Chondrocyte (in vitro differentiated cells): ENCODE results near the gene ALDH16A1. TPM values are rescaled to one million over a fixed set of nuclear protein-coding genes. Genes with fewer than 3 reads are reported as not detected.

Experiments used
- DNase-seq: peaks from one replicate; pipeline ENCODE4 v3.0.0; 2021; ENCODE audit warnings: mixed read lengths, low spot score
- H3K27ac Mint-ChIP-seq: one replicate; pipeline ENCODE4 v1.8.0; 2021; ENCODE audit warnings: mild to moderate bottlenecking, moderate library complexity, mixed read lengths; ENCODE audit not compliant: unreplicated experiment
- H3K27me3 Mint-ChIP-seq: 2 replicates; pipeline ENCODE4 v1.8.0; 2021; ENCODE audit warnings: low read depth, mixed read lengths
- H3K36me3 Mint-ChIP-seq: 2 replicates; pipeline ENCODE4 v1.8.0; 2021; ENCODE audit warnings: low read depth, mixed read lengths
- H3K4me1 Mint-ChIP-seq: 2 replicates; pipeline ENCODE4 v1.8.0; 2021; ENCODE audit warnings: low read depth, mild to moderate bottlenecking, mixed read lengths
- H3K4me3 Mint-ChIP-seq: one replicate; pipeline ENCODE4 v1.8.0; 2021; ENCODE audit warnings: mild to moderate bottlenecking, moderate library complexity, mixed read lengths; ENCODE audit not compliant: unreplicated experiment
- H3K9me3 Mint-ChIP-seq: 2 replicates; pipeline ENCODE4 v1.8.0; 2021; ENCODE audit warnings: low read depth, mixed read lengths
- CTCF ChIP-seq: fragments of 200-600 bp; sonication (generic); IDR thresholded peaks from 2 replicates; pipeline ENCODE4 v1.5.0; 2021; ENCODE audit warnings: antibody characterized with exemption, mild to moderate bottlenecking, moderate library complexity
- total RNA-seq: library from RNA; stranded (reverse); gene quantifications from 3 replicates; pipeline ENCODE4 v1.2.1, GENCODE V29; 2021

ALDH16A1 gene
- total RNA-seq, 1 donor from 2014 or later = 23.2 TPM

- TF ChIP-seq CTCF = no peak
- Mint-ChIP-seq H3K4me3 (no peak within 1 kb of the TSS), H3K9me3 (no peaks in the 10 kb centered on the region), H3K4me1 (peaks cover 31% of the 10 kb centered on the region), H3K27me3 (peaks cover 85% of the 10 kb centered on the region), H3K36me3 (peaks cover 8% of the 10 kb centered on the region), H3K27ac (no peak within 1 kb of the TSS)
- no peak for DNase-seq
Measured at GRCh38 chr19:49425178-49425577, 27.8 kb upstream of the ALDH16A1 start, which contains the start of gene GFY. Gene GFY (plus strand): TSS chr19:49425388. CDS start chr19:49426431, 1,043 bp downstream.

- H3K4me1 Mint-ChIP-seq = peaks cover 31% of the 10 kb centered on the region
- no peak for DNase-seq
- no peak for TF ChIP-seq CTCF
- no peaks in the 10 kb centered on the region for H3K9me3 Mint-ChIP-seq
- H3K36me3 Mint-ChIP-seq = peaks cover 10% of the 10 kb centered on the region
- H3K27me3 Mint-ChIP-seq = peaks cover 82% of the 10 kb centered on the region
- no peak overlapping the region for H3K27ac Mint-ChIP-seq
- H3K4me3 Mint-ChIP-seq = no peak overlapping the region
Measured at GRCh38 chr19:49425922-49426592, 27.0 kb upstream of the ALDH16A1 start.

GRCh38 chr19:49427339-49427738 lies 25.7 kb upstream of the ALDH16A1 start:
- Mint-ChIP-seq H3K9me3 (no peaks in the 10 kb centered on the region), H3K27ac (no peak overlapping the region), H3K4me1 (peaks cover 23% of the 10 kb centered on the region), H3K27me3 (peaks cover 77% of the 10 kb centered on the region), H3K36me3 (peaks cover 10% of the 10 kb centered on the region), H3K4me3 (no peak overlapping the region)
- no peak for DNase-seq
- TF ChIP-seq CTCF = no peak

- H3K9me3 Mint-ChIP-seq = no peaks in the 10 kb centered on the region
- peak overlapping the region; percentile 32 for H3K4me3 Mint-ChIP-seq
- no peak overlapping the region for H3K27ac Mint-ChIP-seq
- H3K4me1 Mint-ChIP-seq = peaks cover 18% of the 10 kb centered on the region
- no peak for DNase-seq
- peaks cover 8% of the 10 kb centered on the region for H3K36me3 Mint-ChIP-seq
- TF ChIP-seq CTCF = no peak
- peaks cover 75% of the 10 kb centered on the region for H3K27me3 Mint-ChIP-seq
Measured at GRCh38 chr19:49427855-49428546, 25.0 kb upstream of the ALDH16A1 start.

GRCh38 chr19:49428547-49429451 lies 24.2 kb upstream of the ALDH16A1 start:
- no peak for TF ChIP-seq CTCF
- H3K4me1 Mint-ChIP-seq = peaks cover 13% of the 10 kb centered on the region
- no peak overlapping the region for H3K4me3 Mint-ChIP-seq
- H3K27ac Mint-ChIP-seq = no peak overlapping the region
- no peak for DNase-seq
- no peaks in the 10 kb centered on the region for H3K9me3 Mint-ChIP-seq
- peaks cover 6% of the 10 kb centered on the region for H3K36me3 Mint-ChIP-seq
- H3K27me3 Mint-ChIP-seq = peaks cover 75% of the 10 kb centered on the region
